SK-N-SH (cell line): ENCODE data around the gene PRR33. TPM values are rescaled to one million over a fixed set of nuclear protein-coding genes. Genes with fewer than 3 reads are reported as not detected.
A peak's percentile ranks its signal among the peaks of the same experiment; 100 is the strongest.

ENCODE experiments used
- CTCF ChIA-PET: fragments of 300-600, 350-600 bp; formaldehyde crosslinking; extraction: SDS; loops from one replicate; lab custom pipeline; 2021; lab: Yijun Ruan, JAX
- POLR2A ChIA-PET: fragments of 350-600 bp; sonication (Branson Sonifier 250); formaldehyde crosslinking; extraction: SDS; loops from one replicate; lab custom pipeline; 2020; ENCODE audit warnings: antibody characterized with exemption, inconsistent platforms; lab: Yijun Ruan, JAX
- DNase-seq: peaks from one replicate; pipeline ENCODE4 v3.0.0; 2012
- H2AFZ ChIP-seq: fragments of 200-600 bp; sonication (generic); 2 replicates; pipeline ENCODE4 v1.8.1; 2016; ENCODE audit warnings: antibody characterized with exemption, mild to moderate bottlenecking, low read depth
- H3F3A ChIP-seq: fragments of 200-600 bp; sonication (generic); replicated peaks from 2 replicates; pipeline ENCODE3; 2016; ENCODE audit warnings: antibody characterized with exemption, mild to moderate bottlenecking; ENCODE audit not compliant: insufficient read depth
- H3K27ac ChIP-seq, 2 experiments: fragments of 200-500 bp in 1 of 2; fragments of 200-600 bp in 1 of 2; sonication (Bioruptor generic) in 1 of 2; sonication (generic), shearing (Covaris generic) in 1 of 2; 2 replicates each; pipeline versions ENCODE4 v1.5.1 to v1.6.1; 2014 to 2016; ENCODE audit warnings: low read depth in 2 of 2, inconsistent platforms in 1 of 2, low read length in 1 of 2, mild to moderate bottlenecking in 1 of 2, mixed read lengths in 1 of 2
- H3K27me3 ChIP-seq: fragments of 200-600 bp; sonication (generic), shearing (Covaris generic); 2 replicates; pipeline ENCODE4 v1.6.1; 2016; ENCODE audit warnings: mixed run types; ENCODE audit not compliant: insufficient read depth
- H3K36me3 ChIP-seq, 2 experiments: fragments of 200-500 bp in 1 of 2; fragments of 200-600 bp in 1 of 2; sonication (Bioruptor generic) in 1 of 2; sonication (generic) in 1 of 2; replicated peaks in 1 of 2; 2 replicates each; pipeline versions ENCODE3 to v1.5.1; 2014 to 2016; ENCODE audit warnings: low read length in 1 of 2, mild to moderate bottlenecking in 1 of 2; ENCODE audit not compliant: insufficient read depth in 2 of 2, control insufficient read depth in 1 of 2
- H3K4me1 ChIP-seq, 2 experiments: fragments of 200-500 bp in 1 of 2; fragments of 200-600 bp in 1 of 2; sonication (Bioruptor generic) in 1 of 2; sonication (generic), shearing (Covaris generic) in 1 of 2; 2 replicates each; pipeline versions ENCODE4 v1.5.1 to v1.6.1; 2014 to 2016; ENCODE audit warnings: low read depth in 1 of 2, low read length in 1 of 2, mixed run types in 1 of 2; ENCODE audit not compliant: insufficient read depth in 2 of 2, control insufficient read depth in 1 of 2
- H3K4me2 ChIP-seq: fragments of 200-600 bp; sonication (generic), shearing (Covaris generic); 2 replicates; pipeline ENCODE4 v1.6.1; 2017; ENCODE audit warnings: mixed run types
- H3K4me3 ChIP-seq, 2 experiments: fragments of 200-500 bp in 1 of 2; fragments of 200-600 bp in 1 of 2; sonication (Bioruptor generic) in 1 of 2; sonication (generic), shearing (Covaris generic) in 1 of 2; 2 replicates each; pipeline versions ENCODE4 v1.5.1 to v1.8.1; 2014 to 2016; ENCODE audit warnings: low read depth in 2 of 2, inconsistent platforms in 1 of 2, low read length in 1 of 2, mild to moderate bottlenecking in 1 of 2, mixed read lengths in 1 of 2, moderate library complexity in 1 of 2
- H3K79me2 ChIP-seq: fragments of 200-600 bp; sonication (generic); 2 replicates; pipeline ENCODE4 v1.8.1; 2017; ENCODE audit warnings: mild to moderate bottlenecking; ENCODE audit not compliant: insufficient read depth
- H3K9ac ChIP-seq: fragments of 200-600 bp; sonication (generic); 2 replicates; pipeline ENCODE4 v1.6.1; 2017; ENCODE audit warnings: mixed run types
- H3K9me2 ChIP-seq: fragments of 200-600 bp; sonication (generic); 2 replicates; pipeline ENCODE4 v1.6.1; 2017; ENCODE audit warnings: mixed run types
- H3K9me3 ChIP-seq: fragments of 200-600 bp; sonication (generic); 2 replicates; pipeline ENCODE4 v1.6.1; 2017; ENCODE audit warnings: mixed run types, mild to moderate bottlenecking, moderate library complexity
- H4K20me1 ChIP-seq: fragments of 200-600 bp; sonication (generic); 2 replicates; pipeline ENCODE4 v1.6.1; 2017; ENCODE audit warnings: mild to moderate bottlenecking, mixed run types; ENCODE audit not compliant: insufficient read depth
- CHD2 ChIP-seq: fragments of 150-350 bp; IDR thresholded peaks from 2 replicates; pipeline ENCODE4 v1.6.1; 2018; ENCODE audit warnings: low read length; ENCODE audit not compliant: partially characterized antibody
- CTCF ChIP-seq: fragments of 200-600 bp; sonication (generic); IDR thresholded peaks from 2 replicates; pipeline ENCODE4 v1.6.1; 2017; ENCODE audit warnings: antibody characterized with exemption, mild to moderate bottlenecking, moderate library complexity
- FOXM1 ChIP-seq: IDR thresholded peaks from 2 replicates; pipeline ENCODE4 v1.4.0; 2012; ENCODE audit warnings: low read depth, mild to moderate bottlenecking
- PBX3 ChIP-seq: IDR thresholded peaks from 2 replicates; pipeline ENCODE4; 2012
- RAD21 ChIP-seq: IDR thresholded peaks from 2 replicates; pipeline ENCODE4 v1.6.1; 2012; ENCODE audit warnings: mild to moderate bottlenecking, low read length
- YY1 ChIP-seq: IDR thresholded peaks from 2 replicates; pipeline ENCODE4 v1.4.0; 2012; ENCODE audit warnings: low read depth, mild to moderate bottlenecking
- WGBS: methylation state at CpG from one replicate; pipeline ENCODE4 v1.1.6; 2017; ENCODE audit warnings: low lambda C conversion rate; 5-methylcytosine and 5-hydroxymethylcytosine counted together
- polyA plus RNA-seq, 3 experiments: library from polyadenylated mRNA; depleted of rRNA; stranded (reverse); fragments of >200 nt; gene quantifications; 2 replicates each; pipeline ENCODE4 v1.2.3, GENCODE V29; 2012

PRR33 gene
- polyA plus RNA-seq, 1 of the 3 experiments (the other 2 are of a cell fraction): not detected

GRCh38 chr11:1920128-1920908 lies 28.6 kb upstream of the PRR33 start:
- Histone ChIP-seq H3K4me1 (peaks cover 0 to 21% of the 10 kb centered on the region in 2 experiments; a peak in 1 of 4 replicates), H4K20me1 (no peaks in the 10 kb centered on the region), H3K79me2 (no peaks in the 10 kb centered on the region), H2AFZ (no peak overlapping the region), H3K27ac (no peak overlapping the region), H3F3A (no peaks in the 10 kb centered on the region), H3K36me3 (no peaks in the 10 kb centered on the region), H3K9ac (no peak overlapping the region), H3K27me3 (no peaks in the 10 kb centered on the region), H3K4me3 (no peak overlapping the region), H3K9me2 (no peaks in the 10 kb centered on the region), H3K9me3 (no peaks in the 10 kb centered on the region), H3K4me2 (no peak overlapping the region)
- CTCF ChIA-PET: interaction anchor here (1.2 to 5.1 kb wide), 8 partner anchors 27 to 268 kb away, joined by 3 to 40 read pairs (median 10); partner anchors contain the start of gene PRR33
- POLR2A ChIA-PET: no interaction called here
- TF ChIP-seq FOXM1 (no peak), CHD2 (no peak)
- peak; percentile 32 for DNase-seq
- 61% methylated on average over 5 of the region's 25 CpGs for WGBS

- no peaks in the 10 kb centered on the region for H3K9me2 ChIP-seq
- H3K27me3 ChIP-seq: no peaks in the 10 kb centered on the region
- peaks cover 0 to 21% of the 10 kb centered on the region in 2 experiments; a peak in 1 of 4 replicates for H3K4me1 ChIP-seq
- no peaks in the 10 kb centered on the region for H3K79me2 ChIP-seq
- CTCF ChIA-PET: interaction anchor here (1.0 to 3.5 kb wide), 5 partner anchors 15 to 231 kb away, joined by 3 to 16 read pairs (median 7); no protein-coding TSS in a partner anchor
- no peaks in the 10 kb centered on the region for H3K9me3 ChIP-seq
- H3F3A ChIP-seq: no peaks in the 10 kb centered on the region
- POLR2A ChIA-PET: no interaction called here
- no peaks in the 10 kb centered on the region for H4K20me1 ChIP-seq
- no peak within 1 kb of the TSS for H3K27ac ChIP-seq
- no peak within 1 kb of the TSS for H3K9ac ChIP-seq
- H2AFZ ChIP-seq: no peak within 1 kb of the TSS
- H3K4me3 ChIP-seq: no peak within 1 kb of the TSS
- TF ChIP-seq PBX3: no peak
- 65% methylated on average over 13 of the region's 31 CpGs for WGBS
- H3K36me3 ChIP-seq: no peaks in the 10 kb centered on the region
- peak; percentile 38 for DNase-seq
- H3K4me2 ChIP-seq: no peak within 1 kb of the TSS
Observed at GRCh38 chr11:1919391-1920127, 27.9 kb upstream of the PRR33 start, which contains the start of gene TNNT3. Gene TNNT3, plus strand, starts transcription at chr11:1919703. Its CDS starts 3,172 bp downstream, at chr11:1922875.

- POLR2A ChIA-PET: no interaction called here
- H3F3A ChIP-seq: no peaks in the 10 kb centered on the region
- 45% methylated on average over 11 of the region's 29 CpGs for WGBS
- no peaks in the 10 kb centered on the region for H3K36me3 ChIP-seq
- peaks cover 0 to 21% of the 10 kb centered on the region in 2 experiments; a peak in 1 of 4 replicates for H3K4me1 ChIP-seq
- CTCF ChIA-PET: interaction anchor here (1.0 to 3.5 kb wide), 8 partner anchors 16 to 232 kb away, joined by 3 to 24 read pairs (median 10); no protein-coding TSS in a partner anchor
- no peaks in the 10 kb centered on the region for H3K9me2 ChIP-seq
- H3K27ac ChIP-seq: no peak overlapping the region
- DNase-seq: peak; percentile 38
- H3K4me2 ChIP-seq: no peak overlapping the region
- no peaks in the 10 kb centered on the region for H3K79me2 ChIP-seq
- no peaks in the 10 kb centered on the region for H3K9me3 ChIP-seq
- no peak overlapping the region for H2AFZ ChIP-seq
- no peak overlapping the region for H3K4me3 ChIP-seq
- H3K9ac ChIP-seq: no peak overlapping the region
- no peaks in the 10 kb centered on the region for H4K20me1 ChIP-seq
- no peaks in the 10 kb centered on the region for H3K27me3 ChIP-seq
- TF ChIP-seq CTCF (peak; percentile 19; the same call in 1 of the 2 replicates), RAD21 (peak; percentile 38), YY1 (no peak)
Observed at GRCh38 chr11:1918436-1919315, 27.0 kb upstream of the PRR33 start.
